Liver (tissue), 3 donors: ENCODE measurements around the gene HJV.

Experiments
- ATF3 ChIP-seq: IDR thresholded peaks from 2 replicates; pipeline ENCODE4 v1.6.1; 2016; ENCODE audit warnings: antibody characterized with exemption
- CTCF ChIP-seq: fragments of 150-350 bp; IDR thresholded peaks from 2 replicates; pipeline ENCODE4 v1.5.1; 2017; ENCODE audit warnings: improper control_type of control experiment, low read depth, low read length; ENCODE audit not compliant: missing input control
- EGR1 ChIP-seq, 2 donors: IDR thresholded peaks; 2 replicates each; pipeline ENCODE4 v1.6.1; 2016 to 2018; ENCODE audit warnings: antibody characterized with exemption in 2 of 2, low read depth in 2 of 2
- GABPA ChIP-seq, 2 donors: IDR thresholded peaks in 1 of 2; conservative IDR thresholded peaks in 1 of 2; 2 replicates each; pipeline ENCODE4 v1.6.1; 2016; ENCODE audit warnings: antibody characterized with exemption in 2 of 2, mild to moderate bottlenecking in 1 of 2, moderate library complexity in 1 of 2
- HNF4A ChIP-seq, 2 donors: conservative IDR thresholded peaks; 2 replicates each; pipeline ENCODE4 v1.6.1; 2016; ENCODE audit warnings: antibody characterized with exemption in 2 of 2, mild to moderate bottlenecking in 2 of 2
- JUND ChIP-seq, 2 donors: IDR thresholded peaks; 2 replicates each; pipeline ENCODE4 v1.6.1; 2016; ENCODE audit warnings: antibody characterized with exemption in 2 of 2
- MAX ChIP-seq: IDR thresholded peaks from 2 replicates; pipeline ENCODE4 v1.6.1; 2016; ENCODE audit warnings: antibody characterized with exemption
- NR2F2 ChIP-seq: IDR thresholded peaks from 2 replicates; pipeline ENCODE4 v1.6.1; 2016; ENCODE audit warnings: antibody characterized with exemption
- RAD21 ChIP-seq, 2 donors: IDR thresholded peaks; 2 replicates each; pipeline ENCODE4 v1.6.1; 2016; ENCODE audit warnings: antibody characterized with exemption in 2 of 2, mild to moderate bottlenecking in 2 of 2
- REST ChIP-seq: IDR thresholded peaks from 2 replicates; pipeline ENCODE4 v1.6.1; 2016; ENCODE audit warnings: antibody characterized with exemption, mild to moderate bottlenecking
- RXRA ChIP-seq, 2 donors: IDR thresholded peaks; 2 replicates each; pipeline ENCODE4 v1.6.1; 2017 to 2018; ENCODE audit warnings: antibody characterized with exemption in 2 of 2, mild to moderate bottlenecking in 1 of 2
- TAF1 ChIP-seq: conservative IDR thresholded peaks from 2 replicates; pipeline ENCODE4 v1.6.1; 2016; ENCODE audit warnings: antibody characterized with exemption, mild to moderate bottlenecking
- YY1 ChIP-seq: IDR thresholded peaks from 2 replicates; pipeline ENCODE4 v1.6.1; 2016; ENCODE audit warnings: antibody characterized with exemption, mild to moderate bottlenecking
- ZBTB33 ChIP-seq: IDR thresholded peaks from 2 replicates; pipeline ENCODE4 v1.6.1; 2016; ENCODE audit warnings: antibody characterized with exemption
- donor health status: healthy.
- donor health status: healthy.

- TF ChIP-seq CTCF (no peak), REST (no peak), TAF1 (no peak), MAX (no peak), ZBTB33 (no peak), RAD21 (IDR thresholded peaks at IDR 0.05) (no peak), JUND (IDR thresholded peaks at IDR 0.05) (no peak), ATF3 (no peak), RXRA (IDR thresholded peaks at IDR 0.05) (no peak), GABPA (IDR thresholded peaks at IDR 0.05 in 1 of 2, conservative IDR thresholded peaks at IDR 0.05 in 1 of 2) (no peak), EGR1 (IDR thresholded peaks at IDR 0.05; ENCODE audit: low read depth in 2 of 2) (no peak), NR2F2 (no peak), YY1 (no peak), HNF4A (conservative IDR thresholded peaks at IDR 0.05) (no peak)
Measured at GRCh38 chr1:146007489-146008133, 13.9 kb downstream of the HJV start.
